ENCODE results near the gene SDHAF3.
"Not testable (repeated sequence)": the region's sequence is repeated elsewhere in the genome, so short reads cannot be mapped to it uniquely, and the experiment has no call there.

SDHAF3 gene

GRCh38 chr7:97133159-97133558, 15.7 kb downstream of the SDHAF3 start:
- TF ChIP-seq, protein P1, sequence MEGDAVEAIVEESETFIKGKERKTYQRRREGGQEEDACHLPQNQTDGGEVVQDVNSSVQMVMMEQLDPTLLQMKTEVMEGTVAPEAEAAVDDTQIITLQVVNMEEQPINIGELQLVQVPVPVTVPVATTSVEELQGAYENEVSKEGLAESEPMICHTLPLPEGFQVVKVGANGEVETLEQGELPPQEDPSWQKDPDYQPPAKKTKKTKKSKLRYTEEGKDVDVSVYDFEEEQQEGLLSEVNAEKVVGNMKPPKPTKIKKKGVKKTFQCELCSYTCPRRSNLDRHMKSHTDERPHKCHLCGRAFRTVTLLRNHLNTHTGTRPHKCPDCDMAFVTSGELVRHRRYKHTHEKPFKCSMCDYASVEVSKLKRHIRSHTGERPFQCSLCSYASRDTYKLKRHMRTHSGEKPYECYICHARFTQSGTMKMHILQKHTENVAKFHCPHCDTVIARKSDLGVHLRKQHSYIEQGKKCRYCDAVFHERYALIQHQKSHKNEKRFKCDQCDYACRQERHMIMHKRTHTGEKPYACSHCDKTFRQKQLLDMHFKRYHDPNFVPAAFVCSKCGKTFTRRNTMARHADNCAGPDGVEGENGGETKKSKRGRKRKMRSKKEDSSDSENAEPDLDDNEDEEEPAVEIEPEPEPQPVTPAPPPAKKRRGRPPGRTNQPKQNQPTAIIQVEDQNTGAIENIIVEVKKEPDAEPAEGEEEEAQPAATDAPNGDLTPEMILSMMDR (IDR thresholded peaks at IDR 0.05; ENCODE audit: poor library complexity, severe bottlenecking), result no peak
- ATAC-seq (ENCODE audit: low read depth) (no peak), DNase-seq (ENCODE audit: low spot score) (no peak)
- H3K9me3 ChIP-seq (ENCODE audit: severe bottlenecking), result no peaks in the 10 kb centered on the region
- H3K27ac ChIP-seq (ENCODE audit: poor library complexity, severe bottlenecking), result no peak overlapping the region
- peaks cover 6% of the 10 kb centered on the region; the same call in 1 of the 2 replicates for H3K36me3 ChIP-seq (ENCODE audit: low read depth)
- no peaks in the 10 kb centered on the region for H3K27me3 ChIP-seq (ENCODE audit: insufficient read depth, poor library complexity, severe bottlenecking)
- H3K4me3 ChIP-seq (ENCODE audit: severe bottlenecking), result no peak overlapping the region
- H3K4me1 ChIP-seq (ENCODE audit: insufficient read depth, poor library complexity, severe bottlenecking), result peaks cover 9% of the 10 kb centered on the region

GRCh38 chr7:97138830-97139229, 21.3 kb downstream of the SDHAF3 start:
- DNase-seq (ENCODE audit: low spot score), result no peak
- Histone ChIP-seq H3K27me3 (ENCODE audit: insufficient read depth, poor library complexity, severe bottlenecking) (no peaks in the 10 kb centered on the region), H3K4me1 (ENCODE audit: insufficient read depth, poor library complexity, severe bottlenecking) (no peaks in the 10 kb centered on the region), H3K36me3 (ENCODE audit: low read depth) (peaks cover 6% of the 10 kb centered on the region; the same call in 1 of the 2 replicates), H3K27ac (ENCODE audit: poor library complexity, severe bottlenecking) (no peak overlapping the region), H3K4me3 (ENCODE audit: severe bottlenecking) (no peak overlapping the region), H3K9me3 (ENCODE audit: severe bottlenecking) (peaks cover 6% of the 10 kb centered on the region)
- ATAC-seq (ENCODE audit: low read depth), result no peak
- TF ChIP-seq, protein P1 (IDR thresholded peaks at IDR 0.05; ENCODE audit: poor library complexity, severe bottlenecking), result no peak

GRCh38 chr7:97145068-97145467, 27.6 kb downstream of the SDHAF3 start:
- Histone ChIP-seq H3K9me3 (ENCODE audit: severe bottlenecking) (no peaks in the 10 kb centered on the region), H3K27me3 (ENCODE audit: insufficient read depth, poor library complexity, severe bottlenecking) (no peaks in the 10 kb centered on the region), H3K4me3 (ENCODE audit: severe bottlenecking) (no peak overlapping the region), H3K27ac (ENCODE audit: poor library complexity, severe bottlenecking) (no peak overlapping the region), H3K4me1 (ENCODE audit: insufficient read depth, poor library complexity, severe bottlenecking) (no peaks in the 10 kb centered on the region), H3K36me3 (ENCODE audit: low read depth) (no peaks in the 10 kb centered on the region)
- no peak for ATAC-seq (ENCODE audit: low read depth)
- TF ChIP-seq, protein P1 (IDR thresholded peaks at IDR 0.05; ENCODE audit: poor library complexity, severe bottlenecking), result peak; percentile 77
- DNase-seq (ENCODE audit: low spot score), result no peak

GRCh38 chr7:97149843-97150242, 32.3 kb downstream of the SDHAF3 start:
- DNase-seq (ENCODE audit: low spot score) (no peak), ATAC-seq (ENCODE audit: low read depth) (no peak)
- no peak overlapping the region for H3K27ac ChIP-seq (ENCODE audit: poor library complexity, severe bottlenecking)
- H3K4me3 ChIP-seq (ENCODE audit: severe bottlenecking), result no peak overlapping the region
- no peaks in the 10 kb centered on the region for H3K4me1 ChIP-seq (ENCODE audit: insufficient read depth, poor library complexity, severe bottlenecking)
- no peaks in the 10 kb centered on the region for H3K27me3 ChIP-seq (ENCODE audit: insufficient read depth, poor library complexity, severe bottlenecking)
- H3K9me3 ChIP-seq (ENCODE audit: severe bottlenecking), result no peaks in the 10 kb centered on the region
- no peaks in the 10 kb centered on the region for H3K36me3 ChIP-seq (ENCODE audit: low read depth)
- TF ChIP-seq, protein P1 (IDR thresholded peaks at IDR 0.05; ENCODE audit: poor library complexity, severe bottlenecking), result no peak

DNA sequence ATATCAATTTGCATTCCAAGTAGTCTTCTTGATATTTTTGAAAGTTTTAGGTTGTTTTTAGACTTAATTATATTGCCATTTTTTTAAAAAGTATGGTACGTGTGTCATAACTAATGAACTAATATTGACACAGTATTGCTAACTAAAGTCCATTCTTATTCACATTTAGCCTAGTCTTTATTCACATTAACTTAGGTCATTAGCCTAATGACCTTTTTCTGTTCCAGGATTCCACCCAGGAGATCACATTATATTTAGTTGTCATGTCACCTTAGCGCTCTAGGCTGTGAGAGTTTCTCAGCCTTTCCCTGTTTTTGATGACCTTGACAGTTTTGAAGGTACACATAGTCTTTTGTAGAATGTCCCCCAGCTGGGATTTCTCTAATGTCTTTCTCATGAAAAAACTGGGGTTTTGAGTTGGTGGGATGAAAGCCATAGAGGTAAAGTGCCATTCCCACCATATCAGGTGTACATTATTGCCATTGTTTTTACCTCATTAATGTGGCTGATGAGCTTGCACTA, 38.5 kb downstream of the SDHAF3 start:
- TF ChIP-seq, protein P1 (IDR thresholded peaks at IDR 0.05; ENCODE audit: poor library complexity, severe bottlenecking), result no peak
- Histone ChIP-seq H3K36me3 (ENCODE audit: low read depth) (no peaks in the 10 kb centered on the region), H3K27me3 (ENCODE audit: insufficient read depth, poor library complexity, severe bottlenecking) (no peaks in the 10 kb centered on the region), H3K27ac (ENCODE audit: poor library complexity, severe bottlenecking) (no peak overlapping the region), H3K4me1 (ENCODE audit: insufficient read depth, poor library complexity, severe bottlenecking) (no peaks in the 10 kb centered on the region), H3K4me3 (ENCODE audit: severe bottlenecking) (no peak overlapping the region), H3K9me3 (ENCODE audit: severe bottlenecking) (no peaks in the 10 kb centered on the region)
- DNase-seq (ENCODE audit: low spot score) (no peak), ATAC-seq (ENCODE audit: low read depth) (no peak)

GRCh38 chr7:97159984-97160383, 42.5 kb downstream of the SDHAF3 start:
- H3K27me3 ChIP-seq (ENCODE audit: insufficient read depth, poor library complexity, severe bottlenecking); H3K27ac ChIP-seq (ENCODE audit: poor library complexity, severe bottlenecking); DNase-seq (ENCODE audit: low spot score); H3K4me3 ChIP-seq (ENCODE audit: severe bottlenecking); ATAC-seq (ENCODE audit: low read depth); H3K4me1 ChIP-seq (ENCODE audit: insufficient read depth, poor library complexity, severe bottlenecking); H3K9me3 ChIP-seq (ENCODE audit: severe bottlenecking); H3K36me3 ChIP-seq (ENCODE audit: low read depth): not testable (repeated sequence)

- not testable (repeated sequence) for H3K9me3 ChIP-seq (ENCODE audit: severe bottlenecking); H3K36me3 ChIP-seq (ENCODE audit: low read depth); DNase-seq (ENCODE audit: low spot score); H3K4me3 ChIP-seq (ENCODE audit: severe bottlenecking); H3K27me3 ChIP-seq (ENCODE audit: insufficient read depth, poor library complexity, severe bottlenecking); H3K4me1 ChIP-seq (ENCODE audit: insufficient read depth, poor library complexity, severe bottlenecking); ATAC-seq (ENCODE audit: low read depth); H3K27ac ChIP-seq (ENCODE audit: poor library complexity, severe bottlenecking)
These were observed 44.1 kb downstream of the SDHAF3 start for GRCh38 chr7:97161609-97162008.
